Neural progenitor cell (in vitro differentiated cells): ENCODE measurements around the gene CFAP97D1.
"Not testable (repeated sequence)": the region's sequence is repeated elsewhere in the genome, so short reads cannot be mapped to it uniquely, and the experiment has no call there.

ENCODE experiments used
- EZH2 ChIP-seq: fragments of 200-600 bp; sonication (generic); IDR thresholded peaks from 2 replicates; pipeline ENCODE4 v1.6.1; 2017; ENCODE audit warnings: antibody characterized with exemption, mild to moderate bottlenecking, moderate library complexity
- TF ChIP-seq, protein P1 (sequence below): fragments of 200-600 bp; sonication (generic); IDR thresholded peaks from 2 replicates; pipeline ENCODE4 v1.5.1; 2017; ENCODE audit warnings: antibody characterized with exemption, mild to moderate bottlenecking

DNA sequence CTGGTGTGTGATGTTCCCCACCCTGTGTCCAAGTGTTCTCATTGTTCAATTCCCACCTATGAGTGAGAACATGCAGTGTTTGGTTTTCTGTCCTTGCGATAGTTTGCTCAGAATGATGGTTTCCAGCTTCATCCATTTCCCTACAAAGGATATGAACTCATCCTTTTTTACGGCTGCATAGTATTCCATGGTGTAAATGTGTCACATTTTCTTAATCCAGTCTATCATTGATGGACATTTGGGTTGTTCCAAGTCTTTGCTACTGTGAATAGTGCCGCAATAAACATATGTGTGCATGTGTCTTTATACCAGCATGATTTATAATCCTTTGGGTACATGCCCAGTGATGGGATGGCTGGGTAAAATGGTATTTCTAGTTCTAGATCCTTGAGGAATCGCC, 12.4 kb downstream of the CFAP97D1 start:
- not testable (repeated sequence) for TF ChIP-seq EZH2
- TF ChIP-seq, protein P1, sequence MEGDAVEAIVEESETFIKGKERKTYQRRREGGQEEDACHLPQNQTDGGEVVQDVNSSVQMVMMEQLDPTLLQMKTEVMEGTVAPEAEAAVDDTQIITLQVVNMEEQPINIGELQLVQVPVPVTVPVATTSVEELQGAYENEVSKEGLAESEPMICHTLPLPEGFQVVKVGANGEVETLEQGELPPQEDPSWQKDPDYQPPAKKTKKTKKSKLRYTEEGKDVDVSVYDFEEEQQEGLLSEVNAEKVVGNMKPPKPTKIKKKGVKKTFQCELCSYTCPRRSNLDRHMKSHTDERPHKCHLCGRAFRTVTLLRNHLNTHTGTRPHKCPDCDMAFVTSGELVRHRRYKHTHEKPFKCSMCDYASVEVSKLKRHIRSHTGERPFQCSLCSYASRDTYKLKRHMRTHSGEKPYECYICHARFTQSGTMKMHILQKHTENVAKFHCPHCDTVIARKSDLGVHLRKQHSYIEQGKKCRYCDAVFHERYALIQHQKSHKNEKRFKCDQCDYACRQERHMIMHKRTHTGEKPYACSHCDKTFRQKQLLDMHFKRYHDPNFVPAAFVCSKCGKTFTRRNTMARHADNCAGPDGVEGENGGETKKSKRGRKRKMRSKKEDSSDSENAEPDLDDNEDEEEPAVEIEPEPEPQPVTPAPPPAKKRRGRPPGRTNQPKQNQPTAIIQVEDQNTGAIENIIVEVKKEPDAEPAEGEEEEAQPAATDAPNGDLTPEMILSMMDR = not testable (repeated sequence)
